Endothelial cell of umbilical vein (primary cell): ENCODE measurements around the gene CNNM2. TPM values are rescaled to one million over a fixed set of nuclear protein-coding genes. Genes with fewer than 3 reads are reported as not detected.

Experiments used
- BruUV-seq: library from RNA; stranded (reverse); fragments of 400-500 nt; replicated peaks from 2 replicates; lab custom pipeline; 2021; lab: Mats Ljungman, UMichigan
- CTCF ChIA-PET: fragments of 300-600, 350-600 bp; sonication (Branson Sonifier 250); formaldehyde crosslinking; loops from one replicate; lab custom pipeline; 2021; ENCODE audit warnings: antibody characterized with exemption, inconsistent platforms; lab: Charles Lee
- POLR2A ChIA-PET: fragments of 300-600, 350-600 bp; sonication (Branson Sonifier 250); formaldehyde crosslinking; loops from one replicate; lab custom pipeline; 2021; ENCODE audit warnings: antibody characterized with exemption, inconsistent platforms; lab: Charles Lee
- DNase-seq: peaks from one replicate; pipeline ENCODE4 v3.0.0-alpha.2; 2011; ENCODE audit warnings: low read depth, low spot score
- FAIRE-seq: peaks from 2 replicates; lab custom pipeline; 2011; peaks lifted over from hg19 to GRCh38; lab: Jason Lieb, UNC
- H2AFZ ChIP-seq: 2 replicates; pipeline ENCODE4 v1.6.0; 2012; ENCODE audit warnings: low read depth, low read length, control low read depth, inconsistent platforms
- H3K27ac ChIP-seq: 2 replicates; pipeline ENCODE4 v1.5.1; 2011; ENCODE audit warnings: low read depth, mild to moderate bottlenecking, control low read depth, low read length, moderate library complexity; ENCODE audit not compliant: insufficient read depth
- H3K27me3 ChIP-seq, 2 experiments: 2 replicates each; pipeline versions ENCODE4 v1.6.0 to v1.6.1; 2011; ENCODE audit warnings: low read length in 2 of 2, mixed read lengths in 1 of 2; ENCODE audit not compliant: control insufficient read depth in 2 of 2, insufficient read depth in 2 of 2
- H3K36me3 ChIP-seq, 2 experiments: 2 replicates in 1 of 2; 3 replicates in 1 of 2; pipeline ENCODE4 v1.5.1; 2011; ENCODE audit warnings: low read length in 2 of 2, mild to moderate bottlenecking in 1 of 2, moderate library complexity in 1 of 2; ENCODE audit not compliant: control insufficient read depth in 2 of 2, insufficient read depth in 2 of 2; ENCODE audit errors: extremely low read depth in 1 of 2
- H3K4me1 ChIP-seq: 3 replicates; pipeline ENCODE4 v1.5.1; 2011; ENCODE audit warnings: mild to moderate bottlenecking, low read length; ENCODE audit not compliant: control insufficient read depth, insufficient read depth; ENCODE audit errors: extremely low read depth
- H3K4me2 ChIP-seq: 2 replicates; pipeline ENCODE4 v1.6.1; 2011; ENCODE audit warnings: low read length, control low read depth, mixed read lengths; ENCODE audit not compliant: insufficient read depth
- H3K4me3 ChIP-seq, 3 experiments: fragments of 200-600 bp in 1 of 3; sonication (generic), shearing (Covaris generic) in 1 of 3; replicated peaks in 1 of 3; 2 replicates each; pipeline ENCODE4 v1.5.1; 2011 to 2016; ENCODE audit warnings: control low read depth in 3 of 3, low read length in 3 of 3, mild to moderate bottlenecking in 2 of 3, inconsistent platforms in 1 of 3, low read depth in 1 of 3, moderate library complexity in 1 of 3; ENCODE audit not compliant: insufficient read depth in 1 of 3
- H3K79me2 ChIP-seq: 2 replicates; pipeline ENCODE4 v1.6.0; 2012; ENCODE audit warnings: low read length, inconsistent platforms; ENCODE audit not compliant: control insufficient read depth, insufficient read depth
- H3K9ac ChIP-seq: replicated peaks from 2 replicates; pipeline ENCODE3; 2011; ENCODE audit warnings: low read length, control low read depth; ENCODE audit not compliant: insufficient read depth; ENCODE audit errors: extremely low read depth
- H3K9me1 ChIP-seq: replicated peaks from 3 replicates; pipeline ENCODE4 v1.6.0; 2011; ENCODE audit warnings: mild to moderate bottlenecking, low read length; ENCODE audit not compliant: control insufficient read depth, insufficient read depth; ENCODE audit errors: extremely low read depth
- H3K9me3 ChIP-seq: replicated peaks from 2 replicates; pipeline ENCODE4 v1.5.1; 2012; ENCODE audit warnings: low read length, inconsistent platforms; ENCODE audit not compliant: control insufficient read depth, insufficient read depth
- H4K20me1 ChIP-seq: replicated peaks from 2 replicates; pipeline ENCODE3; 2011; ENCODE audit warnings: mild to moderate bottlenecking, low read length; ENCODE audit not compliant: control insufficient read depth, insufficient read depth; ENCODE audit errors: extremely low read depth
- EZH2 ChIP-seq: IDR thresholded peaks from 2 replicates; pipeline ENCODE4 v1.6.1; 2012; ENCODE audit warnings: borderline replicate concordance, low read depth, mild to moderate bottlenecking, moderate library complexity, low read length, inconsistent platforms; ENCODE audit not compliant: severe bottlenecking
- FOS ChIP-seq: IDR thresholded peaks from 2 replicates; pipeline ENCODE4 v1.6.1; 2011; ENCODE audit warnings: mild to moderate bottlenecking, low read length, moderate library complexity, borderline replicate concordance; ENCODE audit not compliant: insufficient read depth
- GATA2 ChIP-seq: IDR thresholded peaks from 2 replicates; pipeline ENCODE4 v1.7.0; 2011; ENCODE audit warnings: low read depth, mild to moderate bottlenecking, moderate library complexity, mixed read lengths, low read length; ENCODE audit not compliant: insufficient read length, insufficient read depth
- JUN ChIP-seq: IDR thresholded peaks from 2 replicates; pipeline ENCODE4 v1.6.1; 2011; ENCODE audit warnings: borderline replicate concordance, low read depth; ENCODE audit not compliant: insufficient read length, insufficient read depth
- MYC ChIP-seq: IDR thresholded peaks from one replicate; pipeline ENCODE4 v1.6.1; 2011; ENCODE audit warnings: mild to moderate bottlenecking, low read depth, low read length
- POLR2A ChIP-seq: IDR thresholded peaks from 2 replicates; pipeline ENCODE4 v1.6.1; 2012; ENCODE audit warnings: low read depth, mild to moderate bottlenecking, control low read depth, low read length
- POLR2AphosphoS5 ChIP-seq: IDR thresholded peaks from 2 replicates; pipeline ENCODE4 v1.6.1; 2012; ENCODE audit warnings: low read depth, mild to moderate bottlenecking, control low read depth, low read length, moderate library complexity; ENCODE audit not compliant: insufficient read depth
- dilution Hi-C: fragments of 300-500 bp; cut with MboI; formaldehyde crosslinking; loops from one replicate; pipeline ENCODE4 v1.15.0; 2019; ENCODE audit warnings: low sequenced_read_pairs; ENCODE audit not compliant: extremely low pct_ligation_motif_present
- intact Hi-C: fragments of 100-400 bp; cut with micrococcal nuclease; formaldehyde crosslinking; loops from one replicate; pipeline ENCODE4 v1.10.0; 2022
- polyA plus RNA-seq, 4 experiments: library from polyadenylated mRNA; depleted of rRNA in 3 of 4; stranded (reverse) in 3 of 4; unstranded in 1 of 4; fragments of >200 nt; gene quantifications; 2 replicates each; pipeline versions ENCODE4 v1.2.1 to v1.2.3, GENCODE V29; 2011 to 2012; ENCODE audit warnings: missing spikeins in 1 of 4
- total RNA-seq: library from RNA; stranded (reverse); gene quantifications from 2 replicates; pipeline ENCODE4 v1.2.3, GENCODE V29; 2021
- TF ChIP-seq, protein P1 (sequence below), 2 donors: IDR thresholded peaks; 1 replicate in 1 of 2; 2 replicates in 1 of 2; pipeline ENCODE4 v1.5.1; 2011; ENCODE audit warnings: low read length in 2 of 2, mild to moderate bottlenecking in 2 of 2, moderate library complexity in 2 of 2, control low read depth in 1 of 2, inconsistent platforms in 1 of 2, low read depth in 1 of 2; ENCODE audit not compliant: insufficient read depth in 1 of 2; ENCODE audit errors: extremely low read depth in 1 of 2
- TF ChIP-seq, protein P2 (sequence below): IDR thresholded peaks from 2 replicates; pipeline ENCODE4 v1.6.1; 2011; ENCODE audit not compliant: insufficient read depth, insufficient read length

Gene CNNM2
- total and polyA plus RNA-seq, 2 donors (not counting 3 experiments of a cell fraction or from before 2014, with no cell fraction given), result 1.9 to 3.0 TPM

DNA sequence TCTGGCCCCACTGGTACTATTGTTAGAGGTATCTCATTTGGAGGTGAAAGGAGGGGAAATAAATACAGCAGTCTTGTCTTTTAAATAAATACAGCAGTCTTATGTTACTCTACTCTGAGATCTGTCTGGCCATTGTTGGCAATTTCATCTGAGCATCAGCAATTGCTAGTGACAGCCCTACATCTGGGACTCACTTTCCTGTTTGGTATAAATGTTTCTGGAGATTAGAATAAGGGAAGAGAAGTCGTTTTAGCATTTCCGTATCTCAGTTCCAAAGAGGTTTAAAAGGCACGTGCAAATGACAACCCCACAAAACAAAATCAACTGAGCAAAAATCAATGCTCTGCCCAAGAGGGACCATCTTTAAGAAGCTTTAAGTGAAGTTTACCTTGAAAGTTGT lies 18.1 kb upstream of the CNNM2 start:
- no peak for DNase-seq
- no peaks in the 10 kb centered on the region for H3K27me3 ChIP-seq
- H3K4me2 ChIP-seq, result no peak overlapping the region
- H3K9me1 ChIP-seq, result no peaks in the 10 kb centered on the region
- no peak for FAIRE-seq
- POLR2A ChIA-PET, result no interaction called here
- H3K27ac ChIP-seq, result no peak overlapping the region
- H3K79me2 ChIP-seq, result no peaks in the 10 kb centered on the region
- H3K4me3 ChIP-seq, result no peak overlapping the region
- intact Hi-C loops (no loop called here), dilution Hi-C loops (no loop called here)
- H3K9ac ChIP-seq, result no peak overlapping the region
- no peaks in the 10 kb centered on the region for H3K4me1 ChIP-seq
- TF ChIP-seq MYC (no peak), POLR2AphosphoS5 (no peak), EZH2 (no peak), JUN (no peak), POLR2A (no peak), GATA2 (no peak), FOS (no peak)
- TF ChIP-seq, protein P1, sequence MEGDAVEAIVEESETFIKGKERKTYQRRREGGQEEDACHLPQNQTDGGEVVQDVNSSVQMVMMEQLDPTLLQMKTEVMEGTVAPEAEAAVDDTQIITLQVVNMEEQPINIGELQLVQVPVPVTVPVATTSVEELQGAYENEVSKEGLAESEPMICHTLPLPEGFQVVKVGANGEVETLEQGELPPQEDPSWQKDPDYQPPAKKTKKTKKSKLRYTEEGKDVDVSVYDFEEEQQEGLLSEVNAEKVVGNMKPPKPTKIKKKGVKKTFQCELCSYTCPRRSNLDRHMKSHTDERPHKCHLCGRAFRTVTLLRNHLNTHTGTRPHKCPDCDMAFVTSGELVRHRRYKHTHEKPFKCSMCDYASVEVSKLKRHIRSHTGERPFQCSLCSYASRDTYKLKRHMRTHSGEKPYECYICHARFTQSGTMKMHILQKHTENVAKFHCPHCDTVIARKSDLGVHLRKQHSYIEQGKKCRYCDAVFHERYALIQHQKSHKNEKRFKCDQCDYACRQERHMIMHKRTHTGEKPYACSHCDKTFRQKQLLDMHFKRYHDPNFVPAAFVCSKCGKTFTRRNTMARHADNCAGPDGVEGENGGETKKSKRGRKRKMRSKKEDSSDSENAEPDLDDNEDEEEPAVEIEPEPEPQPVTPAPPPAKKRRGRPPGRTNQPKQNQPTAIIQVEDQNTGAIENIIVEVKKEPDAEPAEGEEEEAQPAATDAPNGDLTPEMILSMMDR (IDR thresholded peaks at IDR 0.05; ENCODE audit: extremely low read depth in 1 of 2, insufficient read depth in 1 of 2, low read depth in 1 of 2, low read length in 2 of 2), result no peak
- TF ChIP-seq, protein P2, sequence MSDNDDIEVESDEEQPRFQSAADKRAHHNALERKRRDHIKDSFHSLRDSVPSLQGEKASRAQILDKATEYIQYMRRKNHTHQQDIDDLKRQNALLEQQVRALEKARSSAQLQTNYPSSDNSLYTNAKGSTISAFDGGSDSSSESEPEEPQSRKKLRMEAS, result no peak
- CTCF ChIA-PET, result interaction anchor here (1.2 to 5.3 kb wide), 7 partner anchors 17 to 345 kb away, joined by 5 to 245 read pairs (median 51); partner anchors contain the start of genes CNNM2 and CYP17A1
- no peaks in the 10 kb centered on the region for H4K20me1 ChIP-seq
- H2AFZ ChIP-seq, result no peak overlapping the region
- no TSS peak for BruUV-seq
- no peaks in the 10 kb centered on the region for H3K9me3 ChIP-seq
- no peaks in the 10 kb centered on the region for H3K36me3 ChIP-seq
